GM12874 (cell line): ENCODE data around the gene HGF.

Experiments used
- CTCF ChIP-seq: IDR thresholded peaks from 2 replicates; pipeline ENCODE4 v1.5.1; 2011; ENCODE audit warnings: low read depth, mild to moderate bottlenecking, control low read depth, low read length, moderate library complexity; ENCODE audit not compliant: insufficient read depth

Gene HGF

GRCh38 chr7:81709836-81710235, 60.0 kb downstream of the HGF start:
- no peak for TF ChIP-seq CTCF

- no peak for TF ChIP-seq CTCF
These were observed 61.9 kb downstream of the HGF start for GRCh38 chr7:81707966-81708365.

- no peak for TF ChIP-seq CTCF
These were observed 62.7 kb downstream of the HGF start for GRCh38 chr7:81707196-81707595.

GRCh38 chr7:81705206-81705605, 64.6 kb downstream of the HGF start:
- no peak for TF ChIP-seq CTCF

- no peak for TF ChIP-seq CTCF
These were observed 65.3 kb downstream of the HGF start for GRCh38 chr7:81704595-81704994.

- no peak for TF ChIP-seq CTCF
These were observed 70.9 kb downstream of the HGF start for GRCh38 chr7:81698965-81699364.

- TF ChIP-seq CTCF: no peak
These were observed 75.1 kb downstream of the HGF start for GRCh38 chr7:81694711-81695110.

GRCh38 chr7:81693894-81694293, 76.0 kb downstream of the HGF start:
- TF ChIP-seq CTCF: no peak
